Ammon's horn (tissue), 1 donor: ENCODE data around the gene SON.
"Not testable (repeated sequence)": the region's sequence is repeated elsewhere in the genome, so short reads cannot be mapped to it uniquely, and the experiment has no call there.

ENCODE experiments used
- DNase-seq: peaks from one replicate; pipeline ENCODE4 v3.0.0-alpha.2; 2016; ENCODE audit warnings: low spot score

Gene SON, protein sequence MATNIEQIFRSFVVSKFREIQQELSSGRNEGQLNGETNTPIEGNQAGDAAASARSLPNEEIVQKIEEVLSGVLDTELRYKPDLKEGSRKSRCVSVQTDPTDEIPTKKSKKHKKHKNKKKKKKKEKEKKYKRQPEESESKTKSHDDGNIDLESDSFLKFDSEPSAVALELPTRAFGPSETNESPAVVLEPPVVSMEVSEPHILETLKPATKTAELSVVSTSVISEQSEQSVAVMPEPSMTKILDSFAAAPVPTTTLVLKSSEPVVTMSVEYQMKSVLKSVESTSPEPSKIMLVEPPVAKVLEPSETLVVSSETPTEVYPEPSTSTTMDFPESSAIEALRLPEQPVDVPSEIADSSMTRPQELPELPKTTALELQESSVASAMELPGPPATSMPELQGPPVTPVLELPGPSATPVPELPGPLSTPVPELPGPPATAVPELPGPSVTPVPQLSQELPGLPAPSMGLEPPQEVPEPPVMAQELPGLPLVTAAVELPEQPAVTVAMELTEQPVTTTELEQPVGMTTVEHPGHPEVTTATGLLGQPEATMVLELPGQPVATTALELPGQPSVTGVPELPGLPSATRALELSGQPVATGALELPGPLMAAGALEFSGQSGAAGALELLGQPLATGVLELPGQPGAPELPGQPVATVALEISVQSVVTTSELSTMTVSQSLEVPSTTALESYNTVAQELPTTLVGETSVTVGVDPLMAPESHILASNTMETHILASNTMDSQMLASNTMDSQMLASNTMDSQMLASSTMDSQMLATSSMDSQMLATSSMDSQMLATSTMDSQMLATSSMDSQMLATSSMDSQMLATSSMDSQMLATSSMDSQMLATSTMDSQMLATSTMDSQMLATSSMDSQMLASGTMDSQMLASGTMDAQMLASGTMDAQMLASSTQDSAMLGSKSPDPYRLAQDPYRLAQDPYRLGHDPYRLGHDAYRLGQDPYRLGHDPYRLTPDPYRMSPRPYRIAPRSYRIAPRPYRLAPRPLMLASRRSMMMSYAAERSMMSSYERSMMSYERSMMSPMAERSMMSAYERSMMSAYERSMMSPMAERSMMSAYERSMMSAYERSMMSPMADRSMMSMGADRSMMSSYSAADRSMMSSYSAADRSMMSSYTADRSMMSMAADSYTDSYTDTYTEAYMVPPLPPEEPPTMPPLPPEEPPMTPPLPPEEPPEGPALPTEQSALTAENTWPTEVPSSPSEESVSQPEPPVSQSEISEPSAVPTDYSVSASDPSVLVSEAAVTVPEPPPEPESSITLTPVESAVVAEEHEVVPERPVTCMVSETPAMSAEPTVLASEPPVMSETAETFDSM (N-terminal part only)

DNA sequence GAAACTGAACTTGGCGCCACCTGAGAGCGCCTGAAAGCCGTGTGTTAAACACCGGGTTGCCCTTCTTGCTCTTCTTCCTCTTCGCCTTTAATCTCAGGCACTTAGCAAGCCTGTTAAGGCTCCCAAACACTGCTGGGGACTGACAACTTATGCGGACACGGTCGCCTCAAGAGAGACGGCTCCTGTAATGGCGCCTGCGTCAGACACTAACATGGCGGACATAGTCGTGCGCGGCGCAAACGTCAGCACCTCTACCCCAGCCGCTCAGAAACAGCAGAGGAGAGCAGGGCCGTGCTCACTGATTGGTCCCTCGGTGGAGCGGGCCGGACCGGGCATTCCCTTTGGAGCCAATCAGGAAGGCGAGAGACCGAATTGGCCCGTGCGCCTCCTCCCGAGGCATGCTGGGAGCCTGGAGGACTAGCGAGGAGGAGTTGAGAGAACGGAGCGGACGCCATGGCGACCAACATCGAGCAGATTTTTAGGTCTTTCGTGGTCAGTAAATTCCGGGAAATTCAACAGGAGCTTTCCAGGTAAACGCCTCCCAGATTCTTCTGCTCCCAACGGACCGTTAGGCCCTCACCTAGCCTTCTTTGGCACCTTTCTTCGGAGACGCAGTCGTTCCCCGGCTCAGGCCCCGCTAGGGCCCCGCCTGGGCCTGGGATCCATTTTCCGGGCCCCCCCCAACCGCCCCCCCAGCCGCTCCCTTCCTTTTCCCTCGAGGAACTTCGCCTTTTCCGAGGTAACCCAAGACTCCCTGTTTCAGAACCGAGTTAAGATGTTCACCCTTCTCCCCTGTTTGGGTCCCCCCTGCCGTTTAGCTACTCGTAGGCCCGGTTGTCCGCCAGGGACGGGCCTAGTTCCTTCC, at the start of gene SON:
TSS of gene SON (plus strand) at position 399 of the 865 bp plus-strand sequence. CDS start at position 454, 55 bp downstream.
- DNase-seq: peak; percentile 100

DNA sequence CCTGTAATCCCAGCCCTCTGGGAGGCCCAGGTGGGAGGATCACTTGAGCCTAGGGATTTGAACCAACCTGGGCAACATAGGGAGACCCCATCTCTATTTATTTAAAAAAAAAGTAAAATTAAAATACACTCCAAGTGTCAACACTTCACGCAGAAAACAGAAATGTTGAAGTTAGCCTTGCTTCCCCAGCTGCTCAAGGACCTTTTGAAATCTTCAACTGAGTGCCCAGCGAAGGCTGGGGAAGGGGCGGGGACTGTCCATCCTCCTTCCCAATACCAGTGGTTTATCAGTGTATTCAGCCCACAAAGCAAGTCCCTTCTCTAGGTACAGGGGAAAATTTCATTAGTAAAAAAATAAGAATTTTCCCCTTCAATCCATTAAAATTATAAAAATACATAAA, 49.1 kb upstream of the SON start:
- no peak for DNase-seq

GRCh38 chr21:33495743-33496142, 47.1 kb upstream of the SON start:
- DNase-seq: no peak

GRCh38 chr21:33496345-33496744, 46.5 kb upstream of the SON start:
- DNase-seq: no peak

- DNase-seq: no peak
These were observed 37.0 kb upstream of the SON start for GRCh38 chr21:33505833-33506232.

DNA sequence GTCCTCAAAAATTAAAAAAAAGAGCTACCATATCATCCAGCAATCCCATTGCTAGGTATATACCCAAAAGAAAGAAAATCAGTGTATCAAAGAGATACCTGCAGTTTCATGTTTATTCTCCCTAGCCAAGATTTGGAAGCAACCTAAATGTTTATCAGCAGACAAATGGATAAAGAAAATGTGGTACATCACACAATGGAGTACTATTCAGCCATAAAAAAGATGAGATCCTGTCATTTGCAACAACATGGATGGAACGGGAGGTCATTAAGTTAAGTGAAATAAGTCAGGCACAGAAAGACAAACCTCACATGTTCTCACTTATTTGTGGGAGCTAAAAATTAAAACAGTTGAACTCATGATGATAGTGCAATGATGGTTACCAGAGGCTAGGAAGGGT, 35.8 kb upstream of the SON start:
- not testable (repeated sequence) for DNase-seq

- DNase-seq: no peak
These were observed 32.0 kb upstream of the SON start for GRCh38 chr21:33510826-33511225.

DNA sequence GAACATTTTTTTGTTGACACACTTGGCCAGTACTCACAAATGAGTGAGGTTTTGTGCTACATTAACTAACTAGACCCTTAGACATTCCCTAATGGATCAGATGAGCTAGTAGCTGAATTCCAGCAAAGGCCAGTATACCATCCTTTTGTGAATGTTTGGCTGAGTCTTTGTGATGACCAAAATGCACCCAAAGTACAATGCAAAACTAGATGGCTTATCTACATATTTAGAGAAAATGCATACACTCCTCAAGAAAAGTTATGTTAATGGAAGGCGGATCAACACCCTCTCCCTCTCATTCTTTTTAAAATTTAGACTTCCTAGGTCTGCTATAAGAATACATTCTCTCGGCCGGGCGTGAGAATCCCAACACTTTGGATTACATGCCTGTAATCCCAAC, 31.2 kb upstream of the SON start:
- DNase-seq: no peak

GRCh38 chr21:33512481-33512880, 30.4 kb upstream of the SON start:
- no peak for DNase-seq

DNA sequence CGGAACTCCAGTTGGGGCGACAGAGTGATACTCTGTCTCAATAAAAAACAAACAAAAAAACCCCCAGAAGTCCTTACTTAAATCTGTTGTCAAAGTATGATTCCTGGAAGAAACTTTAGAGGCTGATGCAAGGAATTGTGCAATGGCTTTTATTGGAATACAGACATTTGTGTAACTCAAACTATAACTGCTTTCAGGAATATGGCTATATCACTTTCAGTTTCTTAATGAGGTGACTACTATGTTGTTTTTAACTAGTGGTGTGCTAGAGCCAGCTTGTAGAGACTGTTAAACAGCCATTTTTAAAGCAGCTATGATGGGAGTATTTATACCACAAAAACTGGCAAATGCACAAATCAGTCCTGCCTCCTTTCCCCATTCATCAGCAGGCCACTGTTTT, 28.6 kb upstream of the SON start:
- DNase-seq: no peak

DNA sequence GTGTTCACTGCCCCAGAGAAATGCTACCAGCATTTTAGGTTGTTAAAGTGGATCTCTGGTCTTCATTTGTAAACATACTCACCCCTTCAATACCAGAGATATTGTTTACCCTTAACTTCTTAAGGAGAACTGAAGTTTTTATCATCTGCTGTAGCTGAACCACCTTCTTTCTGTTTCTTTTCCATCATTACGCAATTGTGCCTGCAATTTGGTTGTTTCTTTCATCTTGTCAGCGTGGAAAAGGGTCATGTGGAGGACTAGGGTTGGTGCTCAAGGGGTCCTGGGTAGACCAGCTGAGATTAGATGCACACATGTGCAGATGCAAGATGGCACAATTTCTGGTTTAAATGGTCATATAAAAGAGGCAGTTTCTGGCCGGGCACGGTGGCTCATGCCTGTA, 23.9 kb upstream of the SON start:
- DNase-seq: no peak

DNA sequence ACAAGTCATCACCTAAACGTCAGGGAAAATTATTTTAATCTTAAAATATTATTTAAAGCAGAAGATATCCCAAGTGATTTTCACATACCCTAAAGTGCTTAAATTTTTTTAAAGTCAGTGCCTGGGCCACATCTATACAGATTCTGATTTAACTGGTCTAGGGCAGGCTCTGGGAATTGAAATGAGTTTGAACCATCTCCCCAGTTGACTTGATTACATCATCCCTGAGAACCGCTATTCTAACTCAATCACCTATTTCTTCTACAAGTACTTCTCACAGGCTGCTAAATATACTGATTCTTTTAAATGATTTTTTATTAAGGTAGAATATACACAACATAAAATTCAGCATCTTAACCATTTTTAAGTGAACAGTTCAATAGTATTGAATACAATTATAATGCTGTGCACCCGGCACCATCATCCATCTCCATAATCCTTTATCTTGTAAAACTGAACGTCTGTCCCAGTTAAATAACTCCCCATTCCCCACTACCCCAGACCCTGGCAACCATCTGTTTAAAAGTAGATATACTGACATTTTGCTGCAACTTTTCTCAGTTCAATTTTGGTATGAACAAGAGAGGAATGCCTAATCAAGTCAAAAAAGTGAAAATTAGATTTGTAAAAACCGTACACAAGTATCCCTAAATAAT, 20.4 kb upstream of the SON start:
- DNase-seq: no peak

DNA sequence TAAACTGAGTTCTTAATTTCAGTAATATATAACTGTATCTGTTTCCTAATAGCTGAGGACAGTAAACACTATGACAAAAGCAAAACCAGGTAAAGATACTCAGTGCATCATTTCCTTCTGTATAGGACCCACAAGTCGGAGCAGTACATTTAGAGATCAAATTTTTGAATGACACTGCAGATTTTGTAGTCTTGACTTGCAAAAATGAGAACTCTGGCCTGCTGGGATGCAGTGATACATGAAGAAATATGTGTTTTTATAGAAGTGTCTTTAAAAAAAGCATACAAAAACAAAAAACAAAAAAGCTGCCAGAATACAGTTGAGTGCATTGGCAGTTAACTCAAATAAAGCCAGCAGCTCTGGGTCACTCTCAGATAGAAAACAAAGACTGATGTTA, 19.9 kb upstream of the SON start:
- DNase-seq: no peak

GRCh38 chr21:33531007-33531406, 11.8 kb upstream of the SON start:
- DNase-seq: no peak

DNA sequence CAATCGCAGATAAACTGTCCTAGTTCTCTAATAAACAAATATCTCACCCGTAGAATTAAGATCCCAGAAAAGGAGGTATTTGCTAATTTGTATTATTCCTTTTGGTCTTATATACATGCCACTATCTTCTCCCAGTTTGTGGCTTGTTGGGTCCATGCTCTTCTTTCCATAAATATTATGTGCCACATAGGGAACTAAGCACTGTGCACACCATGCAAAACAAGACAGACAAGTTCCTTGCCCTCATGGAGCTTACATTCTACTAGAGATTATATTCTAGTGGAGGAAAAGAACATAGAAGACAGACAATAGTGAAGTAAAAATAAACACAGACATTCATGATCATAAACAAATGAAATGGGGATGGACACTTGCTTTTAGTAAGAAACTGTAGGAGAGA, 5.6 kb upstream of the SON start:
- no peak for DNase-seq

- no peak for DNase-seq
These were observed 3.2 kb upstream of the SON start for GRCh38 chr21:33539616-33540015.

DNA sequence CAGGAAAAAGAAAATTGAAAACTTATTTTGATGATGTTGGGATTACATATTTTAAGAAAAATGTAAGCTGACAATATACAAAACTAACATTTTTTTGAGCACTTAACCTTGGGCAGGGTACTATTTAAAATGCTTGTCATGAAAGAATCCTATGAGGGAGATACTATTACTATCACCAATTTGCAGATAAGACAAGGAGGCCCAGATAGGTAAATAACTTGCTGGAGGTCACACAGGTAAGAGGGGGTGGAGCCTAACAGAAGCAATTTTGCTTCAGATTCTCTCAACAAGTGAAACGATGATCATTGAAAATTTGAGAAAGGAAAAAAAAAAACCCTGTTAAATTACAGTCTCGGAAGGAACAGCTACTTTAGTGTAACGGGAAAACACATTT, 2.1 kb upstream of the SON start:
- DNase-seq: no peak

DNA sequence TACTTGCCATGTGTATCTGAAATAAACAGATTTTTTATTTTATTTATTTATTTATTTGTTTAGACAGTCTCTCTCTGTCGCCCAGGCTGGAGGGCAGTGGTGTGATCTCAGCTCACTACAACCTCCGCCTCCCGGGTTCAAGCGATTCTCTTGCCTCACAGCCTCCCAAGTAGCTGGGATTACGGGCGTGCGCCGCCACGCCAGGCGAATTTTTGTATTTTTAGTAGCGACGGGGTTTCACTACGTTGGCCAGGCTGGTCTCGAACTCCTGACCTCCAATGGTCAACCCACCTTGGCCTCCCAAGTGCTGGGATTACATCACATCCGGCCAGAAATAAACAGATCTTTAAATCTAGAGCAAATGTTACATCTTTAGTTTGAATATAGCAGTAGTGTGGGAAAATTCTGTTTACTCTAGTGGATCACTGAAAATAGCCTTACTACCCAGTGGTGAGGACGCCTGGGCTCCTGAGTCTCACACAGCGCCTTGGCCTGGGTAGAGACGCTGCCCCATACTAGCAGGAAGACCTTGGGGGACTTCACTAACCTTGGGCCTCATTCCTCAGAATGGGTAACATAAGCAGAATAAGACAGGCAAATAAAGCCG, 1.6 kb upstream of the SON start:
- DNase-seq: no peak

GRCh38 chr21:33541756-33542639, 840 bp upstream of the SON start, which contains the start of gene GART:
GART (minus strand) TSS chr21:33542117; CDS start chr21:33539315, 2,802 bp downstream.
- peak; percentile 87 for DNase-seq
